CD4-positive, alpha-beta T cell treated with Interleukin-4 for 1 hour (primary cell): ENCODE measurements around the gene TMOD3.

Source experiments
- DNase-seq, 2 donors: peaks; one replicate each; pipeline ENCODE4 v3.0.0-alpha.2; 2020 to 2022

The TMOD3 gene

DNA sequence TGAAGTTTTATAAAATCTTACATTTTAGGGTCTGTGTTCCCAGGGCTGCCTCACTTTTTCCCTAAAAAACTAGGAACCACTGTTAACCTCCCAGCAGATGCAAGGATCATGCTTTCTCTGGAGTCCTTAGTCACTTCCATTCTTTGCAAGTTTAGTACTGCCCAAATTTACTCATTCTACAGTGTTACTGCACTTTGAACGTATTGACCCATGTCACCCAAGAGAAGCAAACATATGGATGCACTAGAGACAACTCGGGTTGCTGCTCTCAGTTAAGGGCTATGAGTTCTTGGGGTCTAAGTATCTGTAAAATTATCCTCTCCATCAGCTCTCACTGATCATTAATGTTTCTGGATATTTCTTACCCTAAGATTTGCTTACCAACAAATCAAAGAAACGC lies 83.1 kb downstream of the TMOD3 start:
- DNase-seq: no peak

DNA sequence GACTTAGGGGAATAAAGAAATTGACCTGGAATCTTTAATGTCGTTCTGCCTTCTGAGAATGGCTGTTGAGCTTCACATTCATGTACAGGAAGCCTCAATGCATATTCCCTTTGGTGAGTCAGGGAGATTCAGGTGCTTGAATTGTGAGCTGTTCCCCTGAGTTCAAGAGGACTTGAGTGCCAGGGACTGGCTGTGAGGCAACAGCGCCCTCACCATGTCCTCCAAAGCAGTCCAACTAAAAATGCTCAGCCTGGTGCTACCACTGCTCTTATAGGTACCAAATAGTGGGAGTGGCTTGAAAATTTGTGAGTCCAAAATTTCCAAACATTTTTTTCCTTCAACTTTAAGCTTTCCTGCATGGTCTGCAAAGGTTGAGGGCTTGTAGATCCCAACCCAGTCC lies 88.0 kb downstream of the TMOD3 start:
- no peak for DNase-seq

DNA sequence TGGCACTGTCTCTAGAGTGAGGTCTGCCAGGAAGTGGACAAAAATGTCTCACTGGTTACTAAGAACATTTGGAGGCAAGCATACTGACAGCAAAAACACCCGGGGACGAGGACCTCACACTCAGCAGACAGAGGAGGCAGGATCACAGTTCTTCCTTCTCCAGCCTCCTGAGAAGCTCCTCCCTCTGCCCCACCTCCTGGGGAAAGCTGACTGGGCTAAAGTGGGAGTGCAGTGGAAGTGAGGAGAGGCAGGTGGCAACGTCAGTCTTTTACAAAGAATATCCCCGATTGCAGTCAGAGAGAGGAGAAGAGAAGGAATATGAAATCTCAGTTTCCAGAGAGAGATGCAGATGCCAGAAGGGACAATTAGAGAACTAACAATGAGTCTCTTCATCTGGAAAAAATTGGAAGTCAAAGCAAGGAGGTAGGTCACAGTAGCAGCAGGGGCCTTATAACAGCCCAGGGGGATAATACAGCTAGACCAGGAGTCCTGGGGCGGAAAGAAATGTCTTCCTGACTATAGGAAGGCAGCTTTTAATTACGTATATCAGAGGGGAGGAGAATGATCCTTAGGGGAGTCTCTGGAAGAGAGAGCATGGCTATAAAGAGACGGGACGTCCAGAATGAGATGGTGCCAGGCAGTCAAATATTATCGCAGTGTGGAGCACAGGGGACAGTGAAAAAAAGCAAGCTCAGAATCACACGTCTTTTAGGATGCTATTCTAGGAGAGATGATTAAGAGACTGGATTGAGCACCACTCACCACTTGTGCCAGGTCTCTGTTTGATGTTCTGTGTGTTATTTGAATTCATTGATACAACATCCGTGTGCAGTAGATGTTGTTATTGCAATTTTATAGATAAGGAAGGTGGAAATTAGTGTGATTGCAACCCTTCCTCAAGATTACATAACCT lies 95.0 kb downstream of the TMOD3 start:
- no peak for DNase-seq

DNA sequence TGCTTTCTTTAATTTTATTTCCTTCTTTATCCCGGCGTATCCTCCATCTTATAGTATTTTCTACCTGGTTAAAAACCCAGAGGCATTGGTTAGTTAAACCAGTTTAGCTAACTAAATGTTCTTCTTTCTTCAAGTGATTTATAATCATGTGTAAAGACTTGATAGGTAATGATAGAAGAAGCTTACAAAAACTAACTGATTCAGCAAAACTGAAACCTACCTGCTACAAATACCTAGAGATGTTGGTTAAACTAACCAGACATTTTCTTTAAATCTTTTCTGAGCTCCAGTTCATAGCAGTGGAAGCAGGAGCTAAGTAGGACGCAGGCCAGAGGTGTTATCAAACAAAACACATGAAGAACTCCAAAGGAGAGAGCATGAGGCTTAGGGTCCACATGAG lies 97.4 kb downstream of the TMOD3 start:
- no peak for DNase-seq

DNA sequence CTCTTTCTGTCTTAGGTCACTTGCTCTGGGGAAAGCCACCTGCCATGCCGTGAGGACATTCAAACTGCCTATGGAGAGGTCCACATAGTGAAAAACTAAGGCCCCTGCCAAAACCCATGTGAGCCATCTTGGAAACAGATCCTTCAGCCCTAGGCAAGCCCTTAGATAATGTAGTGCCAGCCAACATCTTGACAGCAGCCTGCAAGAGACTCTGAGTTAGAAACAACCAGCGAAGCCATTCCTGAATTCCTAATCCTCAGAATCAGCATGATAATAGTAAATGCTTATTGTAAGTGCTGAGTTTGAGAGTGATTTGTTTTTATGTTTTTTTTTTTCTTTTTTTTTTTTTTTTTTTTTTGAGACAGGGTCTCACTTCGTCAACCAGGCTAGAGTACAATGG lies 101.6 kb downstream of the TMOD3 start:
- no peak for DNase-seq

DNA sequence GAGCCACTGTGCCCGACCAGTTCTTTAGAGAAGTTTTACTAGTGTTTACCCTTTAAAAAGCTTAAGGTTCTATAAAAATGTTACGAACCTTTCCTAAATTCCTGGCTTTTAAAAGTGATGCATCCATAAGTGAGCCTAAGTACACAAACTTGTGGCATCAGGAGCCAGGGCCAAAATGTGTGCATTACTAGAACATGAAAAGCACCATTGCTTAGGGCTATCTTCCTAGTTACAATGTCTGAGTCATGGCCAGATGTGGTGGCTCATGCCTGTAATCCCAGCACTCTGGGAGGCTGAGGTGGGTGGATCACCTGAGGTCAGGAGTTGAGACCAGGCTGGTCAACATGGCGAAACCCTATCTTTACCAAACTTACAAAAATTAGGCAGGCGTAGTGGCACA lies 102.2 kb downstream of the TMOD3 start:
- DNase-seq: no peak

DNA sequence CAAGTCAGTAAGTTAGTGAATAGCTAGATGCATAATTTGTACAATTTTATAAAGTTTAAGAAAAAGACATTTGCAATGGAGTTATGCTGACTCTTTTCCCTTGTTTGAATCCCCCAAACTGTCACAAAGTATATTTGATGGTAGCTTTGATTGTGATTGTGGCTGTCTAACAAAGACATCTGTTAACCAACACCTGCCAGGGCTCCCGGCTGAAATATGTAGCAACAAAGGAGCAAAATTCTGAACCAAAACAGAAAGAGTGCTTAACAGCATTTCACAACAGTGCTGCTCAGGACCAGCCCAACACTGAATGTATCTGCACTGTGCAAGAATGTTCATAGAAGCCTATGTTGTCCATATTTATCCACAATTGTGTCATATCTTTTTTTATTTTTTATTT lies 102.7 kb downstream of the TMOD3 start:
- no peak for DNase-seq

DNA sequence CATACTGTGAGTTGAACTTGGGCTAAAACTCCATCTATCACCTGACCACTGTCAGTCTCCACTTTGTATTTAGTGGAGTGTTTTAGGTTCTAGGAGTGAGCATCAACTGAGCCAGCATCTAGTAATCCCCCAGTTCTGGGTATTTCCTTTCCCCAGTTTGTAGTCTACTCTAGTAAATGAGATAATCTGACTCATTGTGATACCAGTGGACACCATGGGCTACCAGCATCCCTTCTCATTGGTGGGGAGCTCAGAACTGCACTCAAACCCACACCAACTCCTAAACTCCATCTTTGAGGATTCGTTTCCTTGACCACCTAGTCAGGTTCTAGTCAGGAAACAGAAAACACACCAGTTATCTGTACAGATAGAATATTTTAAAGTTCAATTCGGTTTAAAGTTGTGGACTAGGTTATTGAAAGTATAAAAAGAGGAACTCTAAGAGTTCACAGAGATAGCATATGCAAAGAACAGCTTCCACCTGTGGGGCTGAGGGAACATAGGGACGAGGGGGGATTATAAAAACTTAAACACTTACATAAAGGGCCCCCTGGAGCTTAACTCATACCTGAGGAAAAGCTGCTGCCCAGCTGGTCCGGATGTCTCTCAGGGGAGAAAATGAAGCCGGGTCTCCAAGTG lies 106.1 kb downstream of the TMOD3 start:
- no peak for DNase-seq

DNA sequence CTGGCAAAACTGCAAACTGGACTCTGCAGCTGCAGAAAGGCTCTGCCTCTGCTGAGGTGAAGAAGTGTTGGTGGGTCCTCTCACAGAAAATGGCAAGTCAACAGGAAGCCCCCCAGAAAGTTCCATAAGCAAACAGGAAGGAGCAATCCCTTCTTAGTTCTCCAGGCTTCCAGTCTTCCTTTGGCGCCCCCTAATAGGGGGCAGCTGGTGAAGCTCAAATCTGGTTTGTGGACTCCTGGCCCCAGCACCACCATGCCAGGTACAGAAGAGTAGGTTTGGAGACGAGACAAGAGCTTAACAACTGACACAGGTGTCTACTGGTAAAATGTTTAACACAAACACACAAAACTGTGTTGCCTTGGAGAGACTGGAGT lies 106.6 kb downstream of the TMOD3 start:
- DNase-seq: no peak

DNA sequence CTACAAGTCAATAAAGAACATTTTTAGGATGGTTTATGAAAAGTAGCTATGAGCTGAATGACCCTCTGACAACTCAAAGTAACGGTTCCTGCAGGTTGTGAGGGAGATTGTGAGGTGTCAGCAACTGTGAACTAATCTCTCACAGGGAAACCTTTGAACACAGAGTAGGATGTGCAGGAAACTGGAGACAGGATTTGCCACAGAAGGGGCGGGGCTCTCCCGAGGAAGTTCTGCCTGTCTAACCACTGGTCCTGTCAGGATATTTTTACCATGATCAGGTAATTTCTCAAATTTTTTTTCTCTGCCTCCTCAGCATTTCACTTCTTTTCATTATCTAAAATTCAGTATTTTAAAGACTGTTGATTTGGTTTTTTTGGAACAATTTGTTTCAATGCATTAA lies 108.8 kb downstream of the TMOD3 start:
- no peak for DNase-seq

DNA sequence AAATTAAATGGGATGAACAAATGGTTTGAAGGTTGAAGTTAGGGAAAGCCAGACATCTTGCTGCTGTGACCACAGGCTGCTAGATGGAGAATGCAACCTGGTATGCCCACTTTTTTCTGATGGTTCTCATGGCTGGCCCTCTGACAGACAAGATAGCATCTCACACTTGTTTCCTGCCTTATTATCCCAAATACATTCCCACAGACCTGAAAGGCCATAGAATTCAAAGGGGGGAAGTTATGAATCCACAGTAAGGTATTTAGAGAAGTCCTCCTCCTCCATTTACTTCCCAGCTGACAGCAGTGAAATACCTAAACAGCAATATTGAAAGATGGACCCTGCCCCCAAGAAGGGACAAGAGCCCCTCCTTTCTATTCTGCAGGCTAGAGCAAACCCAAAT lies 109.8 kb downstream of the TMOD3 start:
- DNase-seq: no peak

DNA sequence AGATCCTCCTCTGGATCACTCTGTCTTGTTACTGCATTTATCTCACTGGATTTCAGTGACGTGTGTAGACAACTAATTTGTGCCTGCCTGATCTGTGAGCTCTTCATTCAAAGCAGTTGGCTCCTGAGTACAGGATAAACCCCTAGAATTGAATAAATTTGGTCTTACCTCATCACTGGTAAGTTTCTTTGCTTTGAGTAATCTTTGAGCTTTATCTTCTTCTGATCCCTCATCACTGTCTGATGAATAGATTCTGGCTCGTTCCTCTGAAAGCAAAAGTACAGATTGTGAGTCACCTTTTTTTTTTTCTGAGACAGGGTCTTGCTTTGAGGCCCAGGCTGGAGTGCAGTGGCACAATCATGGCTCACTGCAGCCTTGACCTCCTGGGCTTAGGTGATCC lies 117.7 kb downstream of the TMOD3 start:
- no peak for DNase-seq

DNA sequence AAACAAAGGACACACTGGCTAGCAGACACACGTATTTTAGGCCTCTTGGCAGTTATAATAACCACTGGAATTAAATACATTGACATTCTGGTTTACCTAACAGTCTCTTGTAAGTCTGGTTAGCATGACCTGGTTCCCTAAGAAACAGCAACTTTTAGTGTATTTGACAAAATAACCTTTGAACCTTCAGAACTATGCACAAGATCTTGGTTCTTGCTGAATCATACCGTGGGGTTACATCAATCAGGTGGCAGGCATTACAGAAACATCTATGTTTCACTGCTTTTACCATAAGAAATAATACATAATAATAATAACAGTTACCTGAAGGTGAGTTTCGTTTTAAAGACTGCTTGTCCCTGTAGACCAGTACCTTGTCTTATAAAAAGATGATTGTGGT lies 123.4 kb downstream of the TMOD3 start:
- DNase-seq: no peak

DNA sequence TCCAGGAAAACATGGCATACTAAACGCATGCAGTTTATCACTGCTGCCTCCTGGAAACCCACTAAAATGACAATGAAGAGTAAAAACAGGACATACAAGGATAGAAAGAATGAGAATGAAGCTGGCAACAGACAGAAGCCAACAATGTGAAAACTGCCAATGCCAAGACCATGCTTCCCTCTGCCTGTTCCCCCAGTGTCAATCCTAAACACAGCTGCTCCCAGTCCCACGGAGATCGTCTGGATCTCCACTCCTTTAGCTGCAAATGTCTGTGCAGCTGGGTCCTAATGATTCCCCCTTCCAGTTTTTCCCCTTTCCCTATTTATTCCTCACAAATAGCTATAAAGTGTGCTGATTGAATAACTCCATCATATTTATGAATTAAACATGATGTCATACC lies 126.1 kb downstream of the TMOD3 start:
- no peak for DNase-seq
